Measurements from ENCODE around the gene ARHGAP33. TPM values are rescaled to one million over a fixed set of nuclear protein-coding genes. Genes with fewer than 3 reads are reported as not detected.

ARHGAP33 gene
- total RNA-seq, 3 donors from 2014 or later: 14.4 to 16.0 (median 14.6) TPM

DNA sequence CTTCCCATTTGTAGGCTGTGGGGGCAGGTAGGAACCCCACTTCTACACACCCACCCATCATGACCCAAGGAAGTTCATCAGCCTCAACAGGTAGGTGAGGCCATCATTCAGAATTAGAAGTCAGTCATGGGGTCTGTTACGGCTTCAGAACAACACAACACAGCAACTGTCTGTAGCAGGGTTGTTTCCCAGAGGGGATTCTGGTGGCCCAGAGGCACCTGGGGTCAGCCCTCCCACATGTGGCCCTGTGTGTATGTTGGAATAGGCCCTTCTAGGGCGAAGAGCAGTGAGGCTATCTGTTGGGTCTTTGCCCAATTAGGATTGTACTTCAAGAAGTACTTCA lies 36.5 kb upstream of the ARHGAP33 start:
- intact Hi-C loops (cut with DNase I, micrococcal nuclease): no loop called here
- peaks cover 8% of the 10 kb centered on the region for H3K4me1 ChIP-seq (ENCODE audit: low read depth)
- no peak for ATAC-seq

GRCh38 chr19:35739275-35740107 lies 35.9 kb upstream of the ARHGAP33 start:
- intact Hi-C loops (cut with DNase I, micrococcal nuclease): no loop called here
- H3K4me3 ChIP-seq: no peak overlapping the region
- peaks cover 4% of the 10 kb centered on the region for H3K36me3 ChIP-seq (ENCODE audit: low read depth)
- DNase-seq (no peak), ATAC-seq (no peak)
- H3K9me3 ChIP-seq: no peaks in the 10 kb centered on the region
- TF ChIP-seq, protein P1, sequence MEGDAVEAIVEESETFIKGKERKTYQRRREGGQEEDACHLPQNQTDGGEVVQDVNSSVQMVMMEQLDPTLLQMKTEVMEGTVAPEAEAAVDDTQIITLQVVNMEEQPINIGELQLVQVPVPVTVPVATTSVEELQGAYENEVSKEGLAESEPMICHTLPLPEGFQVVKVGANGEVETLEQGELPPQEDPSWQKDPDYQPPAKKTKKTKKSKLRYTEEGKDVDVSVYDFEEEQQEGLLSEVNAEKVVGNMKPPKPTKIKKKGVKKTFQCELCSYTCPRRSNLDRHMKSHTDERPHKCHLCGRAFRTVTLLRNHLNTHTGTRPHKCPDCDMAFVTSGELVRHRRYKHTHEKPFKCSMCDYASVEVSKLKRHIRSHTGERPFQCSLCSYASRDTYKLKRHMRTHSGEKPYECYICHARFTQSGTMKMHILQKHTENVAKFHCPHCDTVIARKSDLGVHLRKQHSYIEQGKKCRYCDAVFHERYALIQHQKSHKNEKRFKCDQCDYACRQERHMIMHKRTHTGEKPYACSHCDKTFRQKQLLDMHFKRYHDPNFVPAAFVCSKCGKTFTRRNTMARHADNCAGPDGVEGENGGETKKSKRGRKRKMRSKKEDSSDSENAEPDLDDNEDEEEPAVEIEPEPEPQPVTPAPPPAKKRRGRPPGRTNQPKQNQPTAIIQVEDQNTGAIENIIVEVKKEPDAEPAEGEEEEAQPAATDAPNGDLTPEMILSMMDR (IDR thresholded peaks at IDR 0.05): no peak
- peaks cover 15% of the 10 kb centered on the region for H3K4me1 ChIP-seq (ENCODE audit: low read depth)

More for the DNA sequence above, 36.5 kb upstream of the ARHGAP33 start:
- Histone ChIP-seq H3K9me3 (no peaks in the 10 kb centered on the region), H3K36me3 (ENCODE audit: low read depth) (peaks cover 4% of the 10 kb centered on the region), H3K4me3 (no peak overlapping the region)
- no peak for DNase-seq
- TF ChIP-seq, protein P1 (IDR thresholded peaks at IDR 0.05): no peak

DNA sequence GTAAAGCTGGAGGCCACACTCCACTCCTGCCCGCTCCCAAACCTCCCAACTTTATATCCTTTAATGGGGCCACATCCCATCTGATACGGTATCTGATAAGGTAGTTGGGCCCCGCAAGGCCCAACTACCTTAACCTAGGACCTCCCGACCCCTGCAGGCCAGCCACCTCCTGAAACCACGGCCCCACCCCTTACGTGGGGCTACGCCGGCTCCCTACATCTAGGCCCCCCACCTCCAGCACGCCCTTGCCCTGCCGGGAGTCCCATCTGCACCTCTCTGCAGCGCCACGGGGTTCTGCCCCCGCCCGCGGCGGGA lies 35.3 kb upstream of the ARHGAP33 start:
- ATAC-seq (no peak), DNase-seq (no peak)
- Histone ChIP-seq H3K9me3 (no peaks in the 10 kb centered on the region), H3K4me3 (peak overlapping the region; percentile 12), H3K4me1 (ENCODE audit: low read depth) (peaks cover 15% of the 10 kb centered on the region), H3K36me3 (ENCODE audit: low read depth) (peaks cover 4% of the 10 kb centered on the region)
- TF ChIP-seq, protein P1 (IDR thresholded peaks at IDR 0.05): no peak
- intact Hi-C loops (cut with DNase I, micrococcal nuclease): no loop called here

DNA sequence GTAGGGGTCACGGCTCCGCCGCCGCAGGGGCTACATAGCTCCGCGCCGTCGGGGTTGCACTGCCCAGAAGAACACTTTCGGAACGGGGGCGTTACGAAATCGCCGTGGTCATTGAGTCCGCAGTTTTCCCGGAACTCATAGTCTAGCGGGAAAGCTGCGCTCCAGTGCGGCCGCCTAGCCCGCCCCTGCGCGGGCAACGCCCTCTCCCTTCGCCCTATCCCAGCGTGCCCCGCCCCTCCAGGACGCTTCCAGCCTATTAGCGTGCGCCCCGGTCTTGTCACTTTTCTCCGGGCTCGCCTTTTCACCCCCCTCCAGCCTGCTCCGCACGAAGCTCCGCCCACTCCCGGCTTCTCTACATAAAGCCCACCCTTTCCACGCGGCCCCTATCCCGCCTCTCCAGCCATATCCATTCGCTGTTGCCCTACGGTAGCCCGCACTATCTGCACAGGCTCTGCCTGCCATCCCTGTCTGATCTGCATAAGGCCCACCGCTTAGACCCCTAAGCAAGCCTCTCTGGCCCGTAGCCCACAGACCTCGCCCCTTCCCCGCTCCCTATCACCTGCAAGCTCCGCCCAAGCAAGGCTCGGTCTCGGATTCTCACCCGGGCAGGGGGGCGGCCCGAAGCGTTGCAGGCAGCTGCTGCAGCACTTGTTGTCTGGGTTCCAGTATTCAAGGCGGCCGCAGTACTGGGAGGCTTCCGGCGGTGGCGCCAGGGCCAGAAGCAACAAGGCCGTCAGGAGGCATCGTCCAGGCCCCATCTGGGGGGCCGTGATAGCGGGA lies 34.8 kb upstream of the ARHGAP33 start:
- Histone ChIP-seq H3K36me3 (ENCODE audit: low read depth) (peaks cover 4% of the 10 kb centered on the region), H3K4me3 (peak overlapping the region; percentile 25), H3K9me3 (no peaks in the 10 kb centered on the region), H3K4me1 (ENCODE audit: low read depth) (peaks cover 15% of the 10 kb centered on the region)
- peak; percentile 98 to 99 (median 98) for DNase-seq
- ATAC-seq: peak; percentile 81
- intact Hi-C loops (cut with DNase I, micrococcal nuclease): no loop called here
- TF ChIP-seq, protein P1 (IDR thresholded peaks at IDR 0.05): peak; percentile 26

- H3K4me1 ChIP-seq (ENCODE audit: low read depth): peaks cover 19% of the 10 kb centered on the region
- ATAC-seq (no peak), DNase-seq (no peak)
- no peaks in the 10 kb centered on the region for H3K9me3 ChIP-seq
- peaks cover 4% of the 10 kb centered on the region for H3K36me3 ChIP-seq (ENCODE audit: low read depth)
- intact Hi-C loops (cut with DNase I, micrococcal nuclease): no loop called here
- H3K4me3 ChIP-seq: no peak overlapping the region
- TF ChIP-seq, protein P1 (IDR thresholded peaks at IDR 0.05): no peak
Observed at GRCh38 chr19:35741203-35741515, 34.2 kb upstream of the ARHGAP33 start.

All from mucosa of descending colon (tissue), 3 donors.